Suppressor macrophage treated with lipopolysaccharide for 4 hours (primary cell): ENCODE measurements around the gene PACS1.
"Not testable (repeated sequence)": the region's sequence is repeated elsewhere in the genome, so short reads cannot be mapped to it uniquely, and the experiment has no call there.

Experiments
- DNase-seq: peaks from one replicate; pipeline ENCODE4 v3.0.0-alpha.2; 2020

The PACS1 gene

DNA sequence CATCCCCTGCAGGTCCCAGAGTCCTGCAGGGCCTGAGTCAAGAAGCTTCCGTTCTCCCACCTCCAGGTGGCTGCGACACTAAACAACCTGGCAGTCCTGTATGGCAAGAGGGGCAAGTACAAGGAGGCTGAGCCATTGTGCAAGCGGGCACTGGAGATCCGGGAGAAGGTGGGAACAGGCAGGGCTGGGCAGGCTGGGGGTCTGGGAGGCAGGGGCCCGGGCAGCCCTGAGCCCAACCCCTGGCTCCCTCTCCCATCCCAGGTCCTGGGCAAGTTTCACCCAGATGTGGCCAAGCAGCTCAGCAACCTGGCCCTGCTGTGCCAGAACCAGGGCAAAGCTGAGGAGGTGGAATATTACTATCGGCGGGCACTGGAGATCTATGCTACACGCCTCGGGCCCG is 193.7 kb downstream of the PACS1 start:
- DNase-seq: no peak

DNA sequence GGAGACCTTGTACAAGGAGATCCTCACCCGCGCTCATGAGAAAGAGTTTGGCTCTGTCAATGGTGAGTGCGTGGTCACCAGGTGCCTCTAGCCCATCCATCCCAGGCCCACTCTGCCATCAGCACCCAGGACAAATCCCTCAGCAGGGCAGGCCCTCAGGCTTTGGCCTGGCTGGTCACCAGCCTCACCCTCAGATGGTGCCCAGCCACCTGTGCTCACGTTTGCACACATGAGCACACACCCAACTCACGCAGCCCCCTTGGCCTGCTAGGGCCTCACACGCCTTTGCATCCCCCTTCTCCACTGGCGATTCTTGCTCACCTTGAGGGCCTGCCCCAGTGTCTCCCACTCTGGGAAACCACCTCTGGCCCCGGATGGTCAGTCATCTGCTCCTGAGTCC is 194.3 kb downstream of the PACS1 start:
- no peak for DNase-seq

DNA sequence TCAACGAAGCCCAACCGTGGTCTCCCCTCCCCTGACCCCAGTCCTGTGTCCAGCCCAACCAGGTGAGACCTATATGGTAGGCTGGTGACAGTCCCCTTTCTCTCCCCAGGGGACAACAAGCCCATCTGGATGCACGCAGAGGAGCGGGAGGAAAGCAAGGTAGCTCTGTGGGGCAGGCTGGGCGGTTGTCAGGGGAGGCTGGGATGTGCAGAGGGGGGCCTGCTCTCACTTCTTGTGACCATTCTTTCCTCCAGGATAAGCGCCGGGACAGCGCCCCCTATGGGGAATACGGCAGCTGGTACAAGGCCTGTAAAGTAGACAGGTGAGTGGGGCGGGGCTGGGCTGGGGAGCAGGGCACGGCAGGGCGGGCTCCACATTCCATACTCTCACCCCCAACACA is 194.8 kb downstream of the PACS1 start:
- DNase-seq: no peak

DNA sequence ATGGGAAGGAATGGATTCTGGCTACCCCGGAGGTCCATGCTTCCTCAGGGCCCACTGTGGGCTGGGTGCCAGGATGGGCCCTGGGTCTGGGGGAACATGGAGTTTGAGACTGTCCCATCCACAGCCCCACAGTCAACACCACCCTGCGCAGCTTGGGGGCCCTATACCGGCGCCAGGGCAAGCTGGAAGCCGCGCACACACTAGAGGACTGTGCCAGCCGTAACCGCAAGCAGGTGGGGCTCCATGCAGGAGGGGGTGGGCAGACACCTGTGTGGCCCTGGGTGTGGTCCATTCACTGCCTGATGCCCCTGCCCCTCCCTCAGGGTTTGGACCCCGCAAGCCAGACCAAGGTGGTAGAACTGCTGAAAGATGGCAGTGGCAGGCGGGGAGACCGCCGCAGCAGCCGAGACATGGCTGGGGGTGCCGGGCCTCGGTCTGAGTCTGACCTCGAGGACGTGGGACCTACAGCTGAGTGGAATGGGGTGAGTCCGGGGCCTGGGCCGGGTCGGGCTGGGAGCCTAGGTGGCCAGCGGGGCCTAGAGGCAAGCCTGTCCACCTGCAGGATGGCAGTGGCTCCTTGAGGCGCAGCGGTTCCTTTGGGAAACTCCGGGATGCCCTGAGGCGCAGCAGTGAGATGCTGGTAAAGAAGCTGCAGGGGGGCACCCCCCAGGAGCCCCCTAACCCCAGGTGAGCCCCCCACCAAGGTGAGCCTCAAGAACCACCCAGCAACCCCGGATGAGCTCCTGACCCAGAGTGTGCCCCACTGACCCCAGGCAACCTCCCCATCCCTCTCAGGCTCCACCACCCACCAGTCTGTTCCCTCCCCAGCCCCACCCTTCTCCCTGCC is 195.7 kb downstream of the PACS1 start:
- no peak for DNase-seq

DNA sequence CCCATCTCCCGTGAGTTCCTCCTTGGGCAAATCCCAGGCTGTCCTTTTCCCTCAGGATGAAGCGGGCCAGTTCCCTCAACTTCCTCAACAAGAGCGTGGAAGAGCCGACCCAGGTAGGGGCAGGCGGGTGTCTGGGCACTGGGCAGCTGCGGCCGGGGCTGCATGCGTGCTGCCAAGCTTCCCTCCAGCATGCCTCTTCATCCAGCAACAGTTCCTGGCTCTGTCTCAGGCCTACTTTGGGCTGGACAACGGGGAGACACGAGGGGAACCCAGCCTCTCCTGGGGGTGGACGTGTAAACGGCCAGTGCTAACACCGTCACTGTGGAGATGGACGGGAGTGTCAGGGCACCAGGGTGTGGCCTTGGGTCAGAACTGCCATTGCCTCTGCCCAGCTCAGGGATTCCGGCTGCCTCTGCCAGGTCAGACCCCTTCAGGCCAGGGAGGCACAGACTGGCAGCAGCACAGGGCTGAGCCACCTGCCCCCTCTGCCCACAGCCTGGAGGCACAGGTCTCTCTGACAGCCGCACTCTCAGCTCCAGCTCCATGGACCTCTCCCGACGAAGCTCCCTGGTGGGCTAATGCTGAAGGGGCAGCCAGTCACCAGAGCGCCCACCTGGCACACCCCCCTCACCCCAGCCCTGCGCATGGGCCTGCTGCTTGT is 196.4 kb downstream of the PACS1 start:
- DNase-seq: no peak

DNA sequence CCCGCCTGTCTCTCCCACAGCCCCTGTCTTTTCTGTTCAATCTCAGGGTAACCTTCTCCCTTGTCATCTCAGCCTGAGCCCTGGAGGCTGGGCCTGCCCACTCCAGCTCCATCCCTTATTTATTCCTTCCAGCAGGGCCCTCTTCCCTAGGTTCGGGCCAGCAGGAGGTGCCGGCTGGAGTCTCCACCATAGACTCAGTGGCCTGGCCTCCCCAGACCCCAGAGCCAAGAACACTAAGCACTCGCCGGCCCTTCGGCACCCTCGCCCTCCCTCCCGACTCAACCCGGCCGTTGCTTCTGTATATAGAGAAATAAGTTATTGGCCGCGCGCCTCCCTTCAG is 196.9 kb downstream of the PACS1 start:
- no peak for DNase-seq

DNA sequence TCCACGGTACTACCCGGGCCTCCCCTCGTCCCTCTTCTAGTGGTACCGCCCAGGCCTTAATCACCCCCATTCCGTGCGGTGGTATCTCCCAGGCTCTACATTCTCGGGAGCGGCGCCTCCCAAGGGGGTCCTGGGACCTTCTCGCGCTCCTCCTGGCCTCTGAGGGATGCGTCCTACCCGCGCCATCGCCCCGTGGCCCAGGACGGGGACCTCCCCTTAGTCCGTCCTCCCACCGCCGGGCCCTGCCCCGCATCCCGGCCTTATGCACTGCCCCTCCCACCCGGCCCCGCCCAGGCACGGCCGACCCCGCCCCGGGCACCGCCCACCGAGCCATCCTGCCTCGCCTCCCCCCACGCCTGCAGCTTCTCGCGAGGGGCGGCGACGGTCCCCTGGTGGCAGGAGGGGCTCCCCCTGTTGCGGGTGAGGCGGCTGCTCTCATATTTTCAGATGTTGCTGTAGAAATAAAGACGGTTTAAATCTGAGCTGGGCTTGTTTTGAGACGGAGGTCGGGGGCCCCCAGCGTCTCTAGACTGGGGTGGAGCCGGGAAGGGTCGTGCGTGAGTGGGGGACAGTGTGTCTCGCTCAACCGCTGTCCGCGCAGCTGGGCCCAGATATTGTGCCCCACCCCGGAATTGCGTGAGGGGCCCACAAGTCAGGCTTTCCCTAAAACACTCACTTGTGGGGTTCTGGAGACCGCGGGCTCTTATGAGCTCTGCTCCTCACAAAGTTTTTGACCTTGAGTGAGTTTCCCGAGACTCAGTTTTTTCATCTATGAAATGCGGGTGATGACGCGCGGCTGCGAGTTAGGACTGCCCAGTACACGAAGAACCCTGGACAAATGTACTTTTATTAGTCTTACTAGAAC is 197.5 kb downstream of the PACS1 start:
- peak; percentile 87 for DNase-seq

DNA sequence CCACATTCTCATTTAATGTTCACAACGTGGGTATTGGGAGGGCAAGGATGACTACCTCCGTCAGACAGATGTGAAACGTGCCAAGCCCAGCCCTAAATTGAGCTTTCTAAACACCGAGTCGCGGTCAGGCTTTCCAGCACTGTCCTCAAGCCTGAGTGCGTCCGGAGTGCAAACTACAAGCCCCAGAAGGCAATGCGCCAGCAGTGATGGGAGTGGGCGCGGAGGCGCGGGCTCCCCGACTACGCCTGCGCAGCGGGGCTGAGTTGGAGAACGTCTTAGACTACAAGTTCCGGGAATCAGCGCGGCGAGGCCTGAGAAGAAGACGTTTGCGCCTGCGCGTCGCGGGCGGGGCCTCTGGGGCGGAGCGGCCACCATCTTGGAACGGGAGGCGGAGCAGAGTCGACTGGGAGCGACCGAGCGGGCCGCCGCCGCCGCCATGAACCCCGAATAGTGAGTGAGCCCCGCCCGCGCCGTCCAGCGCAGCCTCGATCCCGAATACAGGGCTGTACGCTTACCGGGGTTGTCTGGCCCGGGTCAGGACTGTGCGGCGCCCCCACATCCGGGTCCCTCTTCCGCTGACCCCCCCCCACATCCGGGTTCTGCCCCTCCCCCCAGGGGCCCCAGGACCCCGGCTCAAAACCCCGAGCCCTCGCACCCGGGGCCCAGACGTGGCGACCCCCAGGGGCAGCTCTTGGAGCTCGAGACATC is 198.3 kb downstream of the PACS1 start, which contains the start of gene RAB1B:
TSS of gene RAB1B (plus strand) at position 396 of the 708 bp plus-strand sequence. CDS start at position 437, 41 bp downstream.
- peak; percentile 100 for DNase-seq

DNA sequence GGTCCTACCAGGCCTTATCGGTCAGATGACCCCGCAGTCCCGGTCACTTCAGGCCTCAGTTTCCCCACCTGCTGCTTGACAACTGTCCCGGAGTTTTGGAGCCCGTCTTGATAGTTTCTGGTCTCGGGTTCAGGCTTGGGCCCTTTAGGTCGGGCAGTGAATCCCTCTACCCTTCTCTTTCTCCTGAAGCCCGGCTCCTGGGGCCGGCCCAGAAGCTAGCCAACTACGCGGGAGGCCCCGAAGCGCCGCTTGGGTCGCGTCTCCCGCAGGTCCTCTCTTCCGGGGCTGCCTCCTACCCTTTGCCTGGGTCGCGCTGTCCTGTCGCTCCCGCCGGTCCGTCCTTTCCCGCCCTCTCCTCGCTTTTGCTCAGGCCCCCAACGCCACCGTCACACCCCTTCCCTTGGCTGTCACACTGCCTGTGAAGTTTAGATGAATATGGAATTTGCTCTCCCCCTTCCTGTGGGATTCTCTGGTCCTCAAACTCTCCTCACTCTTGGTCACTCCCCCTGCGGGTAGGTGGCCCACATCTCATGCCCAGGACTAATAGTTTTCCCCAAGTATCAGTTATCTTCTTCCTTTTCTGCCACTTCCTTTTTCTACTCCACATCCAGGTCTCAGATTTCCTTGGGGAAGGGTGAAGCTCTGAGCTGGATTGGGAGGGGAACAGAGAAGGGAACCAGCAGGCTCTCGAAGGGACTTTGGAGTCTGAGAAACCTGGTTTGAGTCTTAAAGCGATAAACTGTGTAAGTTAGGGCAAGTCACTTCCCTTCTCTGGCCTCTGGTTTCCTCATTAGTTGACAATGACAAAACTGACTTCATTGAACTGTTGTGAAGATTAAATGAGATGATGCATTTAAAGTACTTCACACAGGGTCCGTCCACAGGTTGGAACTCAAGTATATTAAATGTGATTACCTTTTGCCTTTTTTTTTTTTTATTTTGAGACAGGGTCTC is 199.2 kb downstream of the PACS1 start:
- DNase-seq: peak; percentile 44

DNA sequence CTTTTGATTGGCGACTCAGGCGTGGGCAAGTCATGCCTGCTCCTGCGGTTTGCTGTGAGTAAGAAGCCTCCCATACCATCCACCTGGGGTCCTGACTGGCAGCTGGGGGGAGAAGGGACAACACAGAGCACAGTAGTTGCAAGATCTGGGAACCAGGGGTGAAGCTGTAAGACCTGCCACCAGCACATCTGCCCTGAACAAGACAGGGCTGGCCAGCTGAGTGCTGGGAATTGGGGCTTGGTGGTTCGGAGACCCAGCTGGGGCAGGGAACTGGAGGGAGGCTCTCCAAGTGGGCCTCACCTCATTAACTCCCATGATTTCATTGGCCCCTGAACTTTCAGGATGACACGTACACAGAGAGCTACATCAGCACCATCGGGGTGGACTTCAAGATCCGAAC is 201.7 kb downstream of the PACS1 start:
- no peak for DNase-seq

DNA sequence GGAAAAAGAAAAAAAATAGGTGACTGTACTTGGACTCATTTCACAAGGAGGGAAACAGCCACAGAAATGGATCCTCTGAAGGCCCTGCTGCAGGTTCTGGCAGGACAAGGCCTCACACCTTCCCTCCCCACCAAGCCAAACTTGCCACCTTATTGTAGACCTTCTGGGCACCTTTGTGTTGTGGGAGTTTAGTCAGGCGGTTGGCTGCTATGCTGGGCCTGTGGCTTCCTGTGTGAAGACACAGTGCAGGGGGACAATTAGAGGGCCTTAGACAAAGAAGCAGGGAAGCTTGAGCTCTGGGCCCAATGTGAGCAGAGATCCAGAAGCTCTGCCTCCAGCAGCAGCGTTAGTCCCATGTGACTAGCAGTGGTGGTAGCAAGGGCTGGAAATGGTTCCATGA is 202.5 kb downstream of the PACS1 start:
- no peak for DNase-seq

DNA sequence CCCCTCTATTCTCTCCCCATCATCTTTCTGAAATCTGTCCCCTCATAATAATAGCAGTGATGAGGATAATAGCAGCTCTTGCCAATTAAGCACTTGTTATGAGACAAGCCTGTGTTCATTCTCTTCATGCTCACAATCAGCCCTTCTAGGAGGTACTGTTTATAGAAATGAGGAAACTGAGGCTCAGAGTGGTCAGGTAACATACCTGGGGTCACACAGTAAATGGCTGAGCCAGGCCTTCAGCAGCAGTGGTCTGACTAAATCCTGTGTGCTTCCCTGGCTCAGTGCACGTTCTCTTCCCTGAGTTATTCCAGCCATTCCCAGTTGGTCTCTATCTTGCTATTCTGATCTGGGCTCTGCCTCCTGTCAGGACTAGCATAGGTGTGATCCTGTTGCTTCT is 204.1 kb downstream of the PACS1 start:
- DNase-seq: no peak

DNA sequence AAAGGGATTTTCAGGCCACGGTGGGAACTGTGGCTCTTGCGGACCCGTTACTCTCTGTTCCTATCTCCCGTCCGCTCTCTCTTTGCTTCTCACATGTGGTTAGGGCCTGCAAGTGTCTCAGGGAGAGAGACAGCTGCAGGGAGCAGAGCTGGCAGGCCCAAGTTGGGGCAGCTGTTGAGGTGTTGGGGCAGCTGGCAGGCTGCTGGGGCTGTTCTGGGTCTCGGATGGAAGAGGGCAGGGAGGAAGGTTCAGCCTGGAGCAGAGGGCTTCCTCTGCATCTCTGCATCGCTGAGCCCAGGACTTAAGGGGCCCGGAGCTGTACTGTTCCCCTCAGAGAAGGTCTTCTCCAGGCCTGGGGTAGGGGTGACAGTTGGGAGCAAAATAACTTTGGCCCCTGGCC is 205.3 kb downstream of the PACS1 start:
- no peak for DNase-seq

DNA sequence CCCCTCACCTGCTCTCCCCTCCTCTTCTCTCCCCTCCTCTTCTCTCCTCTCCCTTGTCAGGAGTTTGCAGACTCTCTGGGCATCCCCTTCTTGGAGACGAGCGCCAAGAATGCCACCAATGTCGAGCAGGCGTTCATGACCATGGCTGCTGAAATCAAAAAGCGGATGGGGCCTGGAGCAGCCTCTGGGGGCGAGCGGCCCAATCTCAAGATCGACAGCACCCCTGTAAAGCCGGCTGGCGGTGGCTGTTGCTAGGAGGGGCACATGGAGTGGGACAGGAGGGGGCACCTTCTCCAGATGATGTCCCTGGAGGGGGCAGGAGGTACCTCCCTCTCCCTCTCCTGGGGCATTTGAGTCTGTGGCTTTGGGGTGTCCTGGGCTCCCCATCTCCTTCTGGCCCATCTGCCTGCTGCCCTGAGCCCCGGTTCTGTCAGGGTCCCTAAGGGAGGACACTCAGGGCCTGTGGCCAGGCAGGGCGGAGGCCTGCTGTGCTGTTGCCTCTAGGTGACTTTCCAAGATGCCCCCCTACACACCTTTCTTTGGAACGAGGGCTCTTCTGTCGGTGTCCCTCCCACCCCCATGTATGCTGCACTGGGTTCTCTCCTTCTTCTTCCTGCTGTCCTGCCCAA is 206.0 kb downstream of the PACS1 start:
- no peak for DNase-seq

DNA sequence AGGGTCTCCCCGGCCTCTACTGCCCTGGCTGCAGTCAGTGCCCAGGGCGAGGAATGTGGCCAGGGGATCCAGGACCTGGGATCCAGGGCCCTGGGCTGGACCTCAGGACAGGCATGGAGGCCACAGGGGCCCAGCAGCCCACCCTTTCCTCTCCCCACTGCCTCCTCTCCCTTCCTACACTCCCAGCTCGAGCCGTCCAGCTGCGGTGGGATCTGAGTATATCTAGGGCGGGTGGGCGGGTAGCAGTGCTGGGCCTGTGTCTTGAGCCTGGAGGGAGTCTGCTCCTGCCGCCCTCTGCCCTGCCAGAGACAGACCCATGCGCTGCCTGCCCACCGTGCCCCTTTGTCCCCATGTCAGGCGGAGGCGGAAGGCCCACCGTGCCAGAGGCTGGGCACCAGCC is 206.5 kb downstream of the PACS1 start:
- DNase-seq: not testable (repeated sequence)

DNA sequence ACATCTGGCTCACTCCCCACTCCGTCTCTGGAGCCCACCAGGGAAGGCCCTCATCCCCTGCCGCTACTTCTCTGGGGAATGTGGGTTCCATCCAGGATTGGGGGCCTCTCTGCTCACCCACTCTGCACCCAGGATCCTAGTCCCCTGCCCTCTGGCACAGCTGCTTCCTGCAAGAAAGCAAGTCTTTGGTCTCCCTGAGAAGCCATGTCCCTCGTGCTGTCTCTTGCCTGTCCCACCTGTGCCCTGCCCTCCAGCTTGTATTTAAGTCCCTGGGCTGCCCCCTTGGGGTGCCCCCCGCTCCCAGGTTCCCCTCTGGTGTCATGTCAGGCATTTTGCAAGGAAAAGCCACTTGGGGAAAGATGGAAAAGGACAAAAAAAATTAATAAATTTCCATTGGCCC is 207.0 kb downstream of the PACS1 start:
- DNase-seq: not testable (repeated sequence)

DNA sequence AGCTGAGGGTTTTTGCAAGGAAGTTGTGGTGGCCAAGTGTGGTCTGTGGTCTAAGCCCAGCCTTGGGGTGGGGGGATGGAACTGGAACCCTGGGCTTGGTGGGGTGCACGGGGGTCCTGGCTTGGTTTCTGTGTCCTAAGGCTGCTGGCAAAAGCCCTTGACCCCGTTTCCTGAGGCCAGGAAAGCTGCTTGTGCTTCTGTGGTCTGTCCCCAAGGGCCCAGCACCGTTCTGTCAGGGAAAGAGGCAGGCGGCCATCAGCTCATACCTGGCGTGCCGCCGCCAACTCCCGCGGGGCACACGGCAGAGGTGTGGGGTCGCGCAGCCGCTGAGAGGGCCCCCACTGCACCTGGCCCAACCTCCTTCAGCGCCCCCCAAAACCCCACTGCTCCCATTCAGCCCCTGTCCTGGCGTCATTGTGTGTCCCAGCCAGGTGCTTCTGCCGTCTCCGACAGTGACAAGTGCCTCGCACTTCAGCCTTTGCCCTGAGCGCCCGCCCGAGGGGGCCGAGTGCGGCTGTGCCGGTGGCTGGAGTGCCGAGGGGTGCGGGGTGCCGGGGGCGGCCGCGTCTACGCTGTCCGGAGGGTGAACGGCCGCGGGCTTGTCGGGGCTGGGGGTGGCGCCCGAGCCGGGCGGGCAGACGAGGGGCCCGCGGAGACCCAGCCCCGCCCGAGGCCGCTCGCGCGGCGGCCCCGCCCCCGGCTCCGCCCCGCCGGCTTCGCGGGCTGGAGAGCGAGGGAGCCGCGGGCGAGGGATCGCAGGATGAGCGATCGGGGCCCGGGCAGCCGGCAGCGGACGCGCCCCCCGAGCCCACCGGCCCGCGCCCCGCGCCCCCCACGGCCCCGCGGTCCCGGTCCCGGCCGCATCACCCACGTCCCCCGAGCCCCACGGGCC is 207.6 kb downstream of the PACS1 start, which contains the start of gene CNIH2:
TSS of gene CNIH2 (plus strand) at position 705 of the 892 bp plus-strand sequence. CDS start 282 bp downstream, outside the sequence.
- peak; percentile 22 for DNase-seq

DNA sequence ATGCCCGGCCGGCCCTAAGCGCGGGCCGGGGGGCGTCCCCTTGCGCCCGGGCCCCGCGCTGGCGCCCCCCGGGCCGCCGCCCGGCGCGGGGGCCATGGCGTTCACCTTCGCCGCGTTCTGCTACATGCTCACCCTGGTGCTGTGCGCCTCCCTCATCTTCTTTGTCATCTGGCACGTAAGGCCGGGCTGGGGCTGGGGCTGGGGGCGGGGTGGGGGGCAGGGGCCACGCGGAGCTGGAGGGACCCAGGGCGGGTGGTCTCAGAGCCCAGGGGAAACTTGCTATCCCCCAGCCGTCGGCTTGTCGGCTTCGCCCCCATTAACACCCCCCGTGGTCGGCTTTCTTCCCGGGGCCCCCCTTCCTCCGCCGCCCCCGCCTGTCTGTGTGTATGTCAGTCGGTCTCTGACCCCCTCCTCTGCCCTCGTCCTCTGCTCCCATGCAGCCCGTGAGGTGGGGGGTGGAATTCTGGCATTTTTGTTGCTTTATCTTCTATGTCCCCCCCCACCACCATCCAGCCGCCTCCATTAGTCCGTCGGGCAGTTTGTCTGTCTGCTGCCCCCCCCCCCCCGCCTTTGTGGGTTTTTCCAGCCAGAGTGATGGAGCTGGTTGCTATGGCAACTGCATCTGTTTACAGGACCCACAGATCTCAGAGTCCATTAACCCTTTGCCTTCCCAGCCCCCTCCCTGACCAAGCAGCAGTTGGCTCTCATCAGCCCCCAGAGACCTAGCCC is 208.5 kb downstream of the PACS1 start:
- no peak for DNase-seq

DNA sequence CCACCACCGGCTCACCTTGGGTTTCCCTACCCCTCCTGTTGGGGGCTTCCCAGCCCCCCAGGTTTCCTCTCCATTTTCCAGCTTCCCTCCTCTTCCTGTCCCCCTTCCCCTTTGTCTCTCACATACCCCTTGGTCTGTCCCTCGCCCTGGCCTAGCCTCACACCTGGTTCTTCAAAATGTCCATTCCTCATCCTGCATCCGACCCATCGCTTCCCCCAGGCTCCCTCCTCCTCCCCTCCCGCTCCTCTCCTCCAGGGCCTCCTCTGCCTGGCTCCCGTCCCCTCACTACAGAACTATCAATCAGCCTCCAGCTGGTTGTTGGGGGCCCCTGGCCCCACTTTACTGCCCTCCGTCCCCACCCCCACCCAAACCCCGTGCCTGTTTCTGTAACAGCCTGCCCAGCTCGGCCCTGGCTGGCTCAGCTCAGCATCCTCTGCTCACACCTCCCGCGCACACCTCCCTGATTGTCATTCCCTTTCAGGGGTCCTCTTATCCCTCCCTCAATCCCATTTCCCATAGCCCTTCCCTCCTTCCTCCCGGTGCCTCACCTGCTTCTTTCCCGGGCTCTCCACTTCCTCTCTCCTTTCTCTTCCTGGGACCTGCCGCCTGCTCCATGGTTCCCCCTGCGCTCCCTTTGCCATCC is 209.1 kb downstream of the PACS1 start:
- no peak for DNase-seq
